Body of pancreas (tissue), 4 donors: Measurements from ENCODE around the gene RCN2.
"Not testable (repeated sequence)": the region's sequence is repeated elsewhere in the genome, so short reads cannot be mapped to it uniquely, and the experiment has no call there.

ENCODE experiments used
- POLR2A ChIP-seq, 3 donors: fragments of 450-650 bp; IDR thresholded peaks; one replicate each; pipeline ENCODE4 v1.6.1; 2016; ENCODE audit warnings: antibody characterized with exemption in 3 of 3, mild to moderate bottlenecking in 2 of 3
- TF ChIP-seq, protein P1 (sequence below), 7 experiments: fragments of 450-650 bp in 4 of 7; fragments of 200-600 bp in 3 of 7; sonication (generic) in 3 of 7; IDR thresholded peaks; one replicate each; pipeline ENCODE4 v1.5.1; 2016 to 2019; ENCODE audit warnings: antibody characterized with exemption in 7 of 7

- TF ChIP-seq, protein P1, sequence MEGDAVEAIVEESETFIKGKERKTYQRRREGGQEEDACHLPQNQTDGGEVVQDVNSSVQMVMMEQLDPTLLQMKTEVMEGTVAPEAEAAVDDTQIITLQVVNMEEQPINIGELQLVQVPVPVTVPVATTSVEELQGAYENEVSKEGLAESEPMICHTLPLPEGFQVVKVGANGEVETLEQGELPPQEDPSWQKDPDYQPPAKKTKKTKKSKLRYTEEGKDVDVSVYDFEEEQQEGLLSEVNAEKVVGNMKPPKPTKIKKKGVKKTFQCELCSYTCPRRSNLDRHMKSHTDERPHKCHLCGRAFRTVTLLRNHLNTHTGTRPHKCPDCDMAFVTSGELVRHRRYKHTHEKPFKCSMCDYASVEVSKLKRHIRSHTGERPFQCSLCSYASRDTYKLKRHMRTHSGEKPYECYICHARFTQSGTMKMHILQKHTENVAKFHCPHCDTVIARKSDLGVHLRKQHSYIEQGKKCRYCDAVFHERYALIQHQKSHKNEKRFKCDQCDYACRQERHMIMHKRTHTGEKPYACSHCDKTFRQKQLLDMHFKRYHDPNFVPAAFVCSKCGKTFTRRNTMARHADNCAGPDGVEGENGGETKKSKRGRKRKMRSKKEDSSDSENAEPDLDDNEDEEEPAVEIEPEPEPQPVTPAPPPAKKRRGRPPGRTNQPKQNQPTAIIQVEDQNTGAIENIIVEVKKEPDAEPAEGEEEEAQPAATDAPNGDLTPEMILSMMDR (IDR thresholded peaks at IDR 0.05), result not testable (repeated sequence)
- not testable (repeated sequence) for TF ChIP-seq POLR2A (IDR thresholded peaks at IDR 0.05)
Measured at GRCh38 chr15:76966051-76966450, 34.5 kb downstream of the RCN2 start.
